PC-3 (cell line): Measurements from ENCODE around the gene IFITM10. TPM values are rescaled to one million over a fixed set of nuclear protein-coding genes. Genes with fewer than 3 reads are reported as not detected.

Experiments used
- ATAC-seq: fragments of 200-7000 bp; cut with Tn5 transposase; 2 replicates; pipeline ENCODE4 v1.9.1; 2020; ENCODE audit warnings: mild to moderate bottlenecking, moderate library complexity
- BruUV-seq: library from RNA; stranded (reverse); fragments of 400-500 nt; replicated peaks from 2 replicates; lab custom pipeline; 2021; lab: Mats Ljungman, UMichigan
- CTCF ChIA-PET: fragments of 300-600 bp; sonication (Branson Sonifier 250); formaldehyde crosslinking; loops from one replicate; lab custom pipeline; 2022; ENCODE audit warnings: antibody characterized with exemption; lab: Charles Lee
- POLR2A ChIA-PET: fragments of 300-600 bp; sonication (Branson Sonifier 250); formaldehyde crosslinking; loops from one replicate; lab custom pipeline; 2022; ENCODE audit warnings: antibody characterized with exemption; ENCODE audit not compliant: unreplicated experiment; lab: Charles Lee
- DNase-seq: peaks from one replicate; pipeline ENCODE4 v3.0.0-alpha.2; 2015
- H2AFZ ChIP-seq: fragments of 300-600 bp; sonication (generic); 2 replicates; pipeline ENCODE4 v1.6.0; 2016; ENCODE audit warnings: antibody characterized with exemption, low read length
- H3F3A ChIP-seq: fragments of 300-600 bp; sonication (generic); one replicate; pipeline ENCODE4 v1.6.0; 2017; ENCODE audit warnings: antibody characterized with exemption, low read length, control low read depth, mild to moderate bottlenecking; ENCODE audit not compliant: unreplicated experiment
- H3K27ac ChIP-seq: fragments of 300-600 bp; sonication (generic); 2 replicates; pipeline ENCODE4 v1.5.1; 2016; ENCODE audit warnings: mild to moderate bottlenecking, low read length
- H3K27me3 ChIP-seq: fragments of 300-600 bp; sonication (generic); 2 replicates; pipeline ENCODE4 v1.6.1; 2016; ENCODE audit warnings: low read length, mixed read lengths
- H3K36me3 ChIP-seq: fragments of 300-600 bp; sonication (generic); 2 replicates; pipeline ENCODE4 v1.6.1; 2016; ENCODE audit warnings: low read depth, mixed run types, low read length, mixed read lengths
- H3K4me1 ChIP-seq: fragments of 300-600 bp; sonication (generic); 2 replicates; pipeline ENCODE4 v1.5.1; 2016; ENCODE audit warnings: low read length; ENCODE audit not compliant: insufficient read depth
- H3K4me2 ChIP-seq: fragments of 300-600 bp; sonication (generic); 2 replicates; pipeline ENCODE4 v1.6.0; 2016; ENCODE audit warnings: low read length
- H3K4me3 ChIP-seq: fragments of 300-600 bp; sonication (generic); 2 replicates; pipeline ENCODE4 v1.5.1; 2016; ENCODE audit warnings: mild to moderate bottlenecking, low read length, mixed read lengths
- H3K79me2 ChIP-seq: fragments of 300-600 bp; sonication (generic); 2 replicates; pipeline ENCODE4 v1.6.1; 2017; ENCODE audit warnings: low read length, mixed read lengths
- H3K9ac ChIP-seq: fragments of 300-600 bp; sonication (generic); 2 replicates; pipeline ENCODE4 v1.6.0; 2016; ENCODE audit warnings: mild to moderate bottlenecking, low read length
- H3K9me2 ChIP-seq: fragments of 300-600 bp; sonication (generic); replicated peaks from 2 replicates; pipeline ENCODE4 v1.6.1; 2016; ENCODE audit warnings: mixed run types, low read length, mixed read lengths
- H3K9me3 ChIP-seq: fragments of 300-600 bp; sonication (generic); 2 replicates; pipeline ENCODE4 v1.6.1; 2016; ENCODE audit warnings: low read length, mixed read lengths
- H4K20me1 ChIP-seq: fragments of 300-600 bp; sonication (generic); 2 replicates; pipeline ENCODE4 v1.6.1; 2016; ENCODE audit warnings: low read length, mixed read lengths
- EZH2 ChIP-seq: fragments of 300-600 bp; sonication (generic); IDR thresholded peaks from one replicate; pipeline ENCODE4 v1.6.1; 2017; ENCODE audit warnings: antibody characterized with exemption, mild to moderate bottlenecking, low read length; ENCODE audit not compliant: unreplicated experiment
- EZH2phosphoT487 ChIP-seq: fragments of 300-600 bp; sonication (generic); IDR thresholded peaks from 2 replicates; pipeline ENCODE4 v1.6.1; 2018; ENCODE audit warnings: mild to moderate bottlenecking, antibody characterized with exemption, low read length, borderline replicate concordance
- intact Hi-C: fragments of 100-400 bp; cut with micrococcal nuclease; formaldehyde crosslinking; loops from 2 replicates; pipeline ENCODE4 v1.9.0; 2023
- total RNA-seq: library from RNA; depleted of rRNA; stranded (reverse); fragments of >200 nt; gene quantifications from 2 replicates; pipeline ENCODE4 v1.2.3, GENCODE V29; 2014
- TF ChIP-seq, protein P1 (sequence below): fragments of 300-600 bp; sonication (generic); conservative IDR thresholded peaks from 2 replicates; pipeline ENCODE4 v1.5.1; 2017; ENCODE audit warnings: antibody characterized with exemption, low read depth, mild to moderate bottlenecking, low read length

IFITM10 gene
- total RNA-seq, 1 experiment from 2014 or later = 1.4 TPM

DNA sequence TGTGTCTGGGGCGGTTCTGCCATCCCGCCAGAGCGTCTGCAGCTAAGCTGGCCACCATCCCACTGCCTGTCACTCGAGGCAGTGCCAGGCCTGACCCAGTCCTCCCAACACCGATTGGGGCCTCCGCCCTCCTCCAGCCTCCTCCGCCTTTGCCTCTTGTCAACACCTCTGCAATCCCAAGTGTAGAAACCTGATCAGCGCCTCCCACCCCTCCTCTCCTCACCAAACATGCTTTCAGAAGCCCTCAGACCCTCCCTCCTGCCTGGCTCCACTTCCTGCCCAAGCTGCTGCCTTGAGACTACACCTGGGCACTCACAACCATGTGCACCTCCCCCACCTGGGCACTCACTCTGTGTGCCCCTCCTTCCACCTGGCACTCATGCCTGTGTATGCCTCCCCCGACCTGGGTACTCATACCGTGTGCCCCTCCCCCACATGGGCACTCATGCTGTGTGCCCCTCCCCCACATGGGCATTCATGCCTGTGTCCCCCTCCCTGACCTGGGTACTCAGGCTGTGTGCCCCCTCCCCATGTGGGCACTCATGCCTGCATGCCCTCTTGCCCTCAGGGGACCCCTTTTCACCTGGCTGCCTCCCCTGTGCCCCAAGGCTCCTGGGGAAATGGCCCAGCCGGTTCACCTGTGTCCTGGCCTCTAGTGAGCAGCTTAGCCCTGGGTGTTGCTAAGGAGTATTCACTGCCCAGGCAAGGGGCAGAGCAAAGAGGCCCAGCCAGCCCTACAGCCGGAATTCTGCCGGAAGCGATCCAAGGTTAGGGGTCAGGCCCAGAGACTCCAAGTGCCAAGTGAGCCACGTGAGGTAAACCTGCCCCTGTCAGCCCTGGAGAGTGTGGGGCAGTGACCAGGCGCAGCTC is 5.5 kb upstream of the IFITM10 start:
- Histone ChIP-seq H3K36me3 (no peaks in the 10 kb centered on the region; the same call in 1 of the 2 replicates), H3K9me2 (no peaks in the 10 kb centered on the region), H3K27ac (no peak overlapping the region), H3K9ac (no peak overlapping the region), H3K4me3 (no peak overlapping the region), H3K79me2 (0 out of 2 replicates have a peak, but pooled peaks cover 2% of the 10 kb centered on the region), H3K9me3 (no peaks in the 10 kb centered on the region), H3K4me1 (peaks cover 7% of the 10 kb centered on the region), H3F3A (no peaks in the 10 kb centered on the region), H2AFZ (no peak overlapping the region), H3K4me2 (no peak overlapping the region), H4K20me1 (no peaks in the 10 kb centered on the region; the same call in 1 of the 2 replicates), H3K27me3 (no peaks in the 10 kb centered on the region)
- TF ChIP-seq EZH2phosphoT487 (no peak), EZH2 (no peak)
- TF ChIP-seq, protein P1, sequence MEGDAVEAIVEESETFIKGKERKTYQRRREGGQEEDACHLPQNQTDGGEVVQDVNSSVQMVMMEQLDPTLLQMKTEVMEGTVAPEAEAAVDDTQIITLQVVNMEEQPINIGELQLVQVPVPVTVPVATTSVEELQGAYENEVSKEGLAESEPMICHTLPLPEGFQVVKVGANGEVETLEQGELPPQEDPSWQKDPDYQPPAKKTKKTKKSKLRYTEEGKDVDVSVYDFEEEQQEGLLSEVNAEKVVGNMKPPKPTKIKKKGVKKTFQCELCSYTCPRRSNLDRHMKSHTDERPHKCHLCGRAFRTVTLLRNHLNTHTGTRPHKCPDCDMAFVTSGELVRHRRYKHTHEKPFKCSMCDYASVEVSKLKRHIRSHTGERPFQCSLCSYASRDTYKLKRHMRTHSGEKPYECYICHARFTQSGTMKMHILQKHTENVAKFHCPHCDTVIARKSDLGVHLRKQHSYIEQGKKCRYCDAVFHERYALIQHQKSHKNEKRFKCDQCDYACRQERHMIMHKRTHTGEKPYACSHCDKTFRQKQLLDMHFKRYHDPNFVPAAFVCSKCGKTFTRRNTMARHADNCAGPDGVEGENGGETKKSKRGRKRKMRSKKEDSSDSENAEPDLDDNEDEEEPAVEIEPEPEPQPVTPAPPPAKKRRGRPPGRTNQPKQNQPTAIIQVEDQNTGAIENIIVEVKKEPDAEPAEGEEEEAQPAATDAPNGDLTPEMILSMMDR = no peak
- ATAC-seq = no peak
- ChIA-PET POLR2A (no interaction called here), CTCF (no interaction called here)
- intact Hi-C loops = no loop called here
- no peak for DNase-seq
- no TSS peak for BruUV-seq

GRCh38 chr11:1755344-1755691 is 4.9 kb upstream of the IFITM10 start:
- no peaks in the 10 kb centered on the region for H3K9me2 ChIP-seq
- H2AFZ ChIP-seq = no peak overlapping the region
- H3F3A ChIP-seq = no peaks in the 10 kb centered on the region
- ATAC-seq = no peak
- no peak overlapping the region for H3K4me2 ChIP-seq
- DNase-seq = no peak
- H3K4me1 ChIP-seq = peaks cover 1% of the 10 kb centered on the region; the same call in 1 of the 2 replicates
- TF ChIP-seq EZH2 (no peak), EZH2phosphoT487 (no peak)
- TF ChIP-seq, protein P1 = no peak
- no peaks in the 10 kb centered on the region for H3K27me3 ChIP-seq
- intact Hi-C loops = no loop called here
- BruUV-seq = no TSS peak
- H3K4me3 ChIP-seq = no peak overlapping the region
- H3K36me3 ChIP-seq = no peaks in the 10 kb centered on the region; the same call in 1 of the 2 replicates
- H3K9me3 ChIP-seq = no peaks in the 10 kb centered on the region
- CTCF ChIA-PET = interaction anchor here (0.6 kb wide), 1 partner anchor 103 kb away, joined by 5 read pairs; no protein-coding TSS in a partner anchor
- no peaks in the 10 kb centered on the region for H3K79me2 ChIP-seq
- no peak overlapping the region for H3K27ac ChIP-seq
- H4K20me1 ChIP-seq = no peaks in the 10 kb centered on the region
- POLR2A ChIA-PET = no interaction called here
- no peak overlapping the region for H3K9ac ChIP-seq
